HepG2 (cell line): ENCODE measurements around the gene MPC2. TPM values are rescaled to one million over a fixed set of nuclear protein-coding genes. Genes with fewer than 3 reads are reported as not detected.

Experiments used
- ATAC-seq: fragments of 200-7000 bp; cut with Tn5 transposase; 3 replicates; pipeline ENCODE4 v1.9.1; 2020; ENCODE audit warnings: mild to moderate bottlenecking, moderate library complexity
- BruUV-seq: library from RNA; stranded (reverse); fragments of 400-500 nt; replicated peaks from 2 replicates; lab custom pipeline; 2021; lab: Mats Ljungman, UMichigan
- CTCF ChIA-PET: fragments of 300-600 bp; formaldehyde crosslinking; extraction: SDS; loops from one replicate; lab custom pipeline; 2021; ENCODE audit warnings: low total read pairs, inconsistent platforms, low intra/inter-chr PET ratio; lab: Yijun Ruan, JAX
- POLR2A ChIA-PET: fragments of 350-600 bp; sonication (Branson Sonifier 250); formaldehyde crosslinking; loops from one replicate; lab custom pipeline; 2020; ENCODE audit warnings: antibody characterized with exemption, inconsistent platforms; lab: Yijun Ruan, JAX
- DNase-seq: peaks from one replicate; pipeline ENCODE4 v3.0.0-alpha.2; 2015; ENCODE audit warnings: low spot score
- FAIRE-seq: peaks from 3 replicates; lab custom pipeline; 2011; peaks lifted over from hg19 to GRCh38; lab: Jason Lieb, UNC
- H2AFZ ChIP-seq: one replicate; pipeline ENCODE4 v1.6.1; 2011; ENCODE audit warnings: low read length, inconsistent platforms
- H3K27ac ChIP-seq: fragments of 300-600 bp; 3 replicates; pipeline ENCODE4 v1.8.0; 2011; ENCODE audit warnings: mixed run types, mild to moderate bottlenecking, mixed read lengths, low read length, inconsistent platforms; ENCODE audit not compliant: insufficient read depth; ENCODE audit errors: extremely low read length
- H3K27me3 ChIP-seq, 2 experiments: fragments of 200-600 bp in 1 of 2; 2 replicates in 1 of 2; 3 replicates in 1 of 2; pipeline versions ENCODE4 v1.6.0 to v1.8.0; 2011; ENCODE audit warnings: low read length in 2 of 2, mild to moderate bottlenecking in 2 of 2, moderate library complexity in 2 of 2, inconsistent platforms in 1 of 2; ENCODE audit not compliant: insufficient read depth in 2 of 2, control insufficient read depth in 1 of 2
- H3K36me3 ChIP-seq, 2 experiments: fragments of 200-600 bp in 1 of 2; replicated peaks in 1 of 2; 2 replicates in 1 of 2; 3 replicates in 1 of 2; pipeline versions ENCODE4 v1.5.1 to v1.8.0; 2011; ENCODE audit warnings: low read length in 2 of 2, inconsistent platforms in 1 of 2; ENCODE audit not compliant: insufficient read depth in 2 of 2, control insufficient read depth in 1 of 2
- H3K4me1 ChIP-seq: 2 replicates; pipeline ENCODE4 v1.5.1; 2012; ENCODE audit warnings: low read length, inconsistent platforms; ENCODE audit not compliant: insufficient read depth
- H3K4me2 ChIP-seq: 2 replicates; pipeline ENCODE4 v1.6.0; 2011; ENCODE audit warnings: low read depth, low read length, inconsistent platforms
- H3K4me3 ChIP-seq, 3 experiments: fragments of 200-600 bp in 1 of 3; sonication (generic), shearing (Covaris generic) in 1 of 3; replicated peaks in 1 of 3; 2 replicates each; pipeline ENCODE4 v1.5.1; 2011 to 2016; ENCODE audit warnings: low read length in 3 of 3, inconsistent platforms in 2 of 3, low read depth in 2 of 3, mild to moderate bottlenecking in 2 of 3, control low read depth in 1 of 3, mixed read lengths in 1 of 3; ENCODE audit not compliant: insufficient read depth in 1 of 3
- H3K79me2 ChIP-seq: one replicate; pipeline ENCODE4 v1.6.1; 2011; ENCODE audit warnings: low read length, inconsistent platforms; ENCODE audit not compliant: insufficient read depth
- H3K9ac ChIP-seq: 2 replicates; pipeline ENCODE4 v1.6.0; 2011; ENCODE audit warnings: mild to moderate bottlenecking, low read depth, low read length, inconsistent platforms; ENCODE audit not compliant: insufficient read depth
- H3K9me3 ChIP-seq: 2 replicates; pipeline ENCODE4 v1.5.1; 2012; ENCODE audit warnings: mild to moderate bottlenecking, low read length
- H4K20me1 ChIP-seq: 2 replicates; pipeline ENCODE4 v1.6.0; 2011; ENCODE audit warnings: inconsistent platforms, mild to moderate bottlenecking, low read length, moderate library complexity; ENCODE audit not compliant: insufficient read depth
- CREM ChIP-seq, 2 experiments: sonication (generic) in 1 of 2; formaldehyde crosslinking in 1 of 2; IDR thresholded peaks; 2 replicates each; pipeline versions ENCODE4 v1.4.0 to v1.6.1; 2016 to 2020; ENCODE audit warnings: antibody characterized with exemption in 1 of 2, mild to moderate bottlenecking in 1 of 2, missing genetic modification reagents in 1 of 2
- HOMEZ ChIP-seq: IDR thresholded peaks from 2 replicates; pipeline ENCODE4 v1.6.1; 2016; ENCODE audit warnings: low read depth
- IRF9 ChIP-seq: sonication (generic); formaldehyde crosslinking; IDR thresholded peaks from 2 replicates; pipeline ENCODE4 v1.8.0; 2022; ENCODE audit warnings: missing genetic modification reagents, mild to moderate bottlenecking, borderline replicate concordance
- MED1 ChIP-seq: sonication (generic); formaldehyde crosslinking; IDR thresholded peaks from 2 replicates; pipeline ENCODE4 v1.4.0; 2020; ENCODE audit warnings: missing genetic modification reagents
- MXI1 ChIP-seq: IDR thresholded peaks from 3 replicates; pipeline ENCODE4 v1.6.1; 2012; ENCODE audit warnings: low read depth, low read length, inconsistent platforms, borderline replicate concordance
- POLR2G ChIP-seq: fragments of 200-400 bp; formaldehyde crosslinking; IDR thresholded peaks from 2 replicates; pipeline ENCODE4 v1.6.1; 2018; ENCODE audit warnings: mild to moderate bottlenecking, low read depth, low read length, moderate library complexity
- SIX4 ChIP-seq: sonication (generic); formaldehyde crosslinking; IDR thresholded peaks from 2 replicates; pipeline ENCODE4 v1.4.0; 2020; ENCODE audit warnings: missing genetic modification reagents
- SRY ChIP-seq: sonication (generic); formaldehyde crosslinking; IDR thresholded peaks from 2 replicates; pipeline ENCODE4 v1.8.0; 2022; ENCODE audit warnings: mild to moderate bottlenecking, missing genetic modification reagents
- YY1 ChIP-seq: IDR thresholded peaks from 2 replicates; pipeline ENCODE4 v1.6.1; 2011; ENCODE audit warnings: low read length, low read depth, moderate library complexity, mild to moderate bottlenecking; ENCODE audit not compliant: insufficient read depth, insufficient replicate concordance
- ZNF280D ChIP-seq: sonication (generic); formaldehyde crosslinking; IDR thresholded peaks from 2 replicates; pipeline ENCODE4 v1.5.1; 2020; ENCODE audit warnings: mild to moderate bottlenecking, missing genetic modification reagents
- ZNF446 ChIP-seq: sonication (generic); formaldehyde crosslinking; IDR thresholded peaks from 2 replicates; pipeline ENCODE4 v1.5.0; 2020; ENCODE audit warnings: mild to moderate bottlenecking, missing genetic modification reagents
- ZNF704 ChIP-seq: sonication (generic); formaldehyde crosslinking; IDR thresholded peaks from 2 replicates; pipeline ENCODE4 v1.8.1; 2023; ENCODE audit warnings: mild to moderate bottlenecking, inconsistent platforms, moderate library complexity, missing genetic modification reagents, borderline replicate concordance
- ZNF749 ChIP-seq: sonication (generic); formaldehyde crosslinking; IDR thresholded peaks from 2 replicates; pipeline ENCODE4 v1.8.0; 2022; ENCODE audit warnings: mild to moderate bottlenecking, missing genetic modification reagents, moderate library complexity, borderline replicate concordance
- WGBS: methylation state at CpG from one replicate; pipeline ENCODE4 v1.1.6; 2017; ENCODE audit warnings: low lambda C conversion rate; 5-methylcytosine and 5-hydroxymethylcytosine counted together
- in situ Hi-C: cut with HindIII; loops from 2 replicates; pipeline ENCODE4 v1.10.0; 2017; ENCODE audit warnings: low pct_unique_long_range_greater_than_20kb; ENCODE audit not compliant: extremely low pct_ligation_motif_present
- intact Hi-C: fragments of 100-400 bp; cut with micrococcal nuclease; formaldehyde crosslinking; loops from one replicate; pipeline ENCODE4 v1.10.0; 2022; ENCODE audit not compliant: unreplicated experiment
- polyA plus RNA-seq, 8 experiments: library from polyadenylated mRNA; depleted of rRNA in 3 of 8; stranded (reverse) in 7 of 8; unstranded in 1 of 8; fragments of >200 nt; fragmentation: Illumina TruSeq in 4 of 8; extraction: Trizol in 4 of 8; gene quantifications; 2 replicates each; pipeline versions ENCODE4 v1.2.1 to v1.2.3, GENCODE V29; 2011 to 2016; ENCODE audit warnings: low read depth in 4 of 8, missing spikeins in 1 of 8, mixed read lengths in 1 of 8; ENCODE audit not compliant: insufficient read depth in 1 of 8
- total RNA-seq, 5 experiments: library from RNA; depleted of rRNA; stranded (reverse); fragments of >200 nt; fragmentation: Illumina TruSeq; extraction: Trizol; gene quantifications; 2 replicates each; pipeline ENCODE4 v1.2.3, GENCODE V29; 2016; ENCODE audit warnings: low read depth in 1 of 5
- TF ChIP-seq, protein P1 (sequence below): sonication (generic); formaldehyde crosslinking; IDR thresholded peaks from 2 replicates; pipeline ENCODE4 v1.5.0; 2020; ENCODE audit warnings: missing genetic modification reagents

Gene MPC2
- total and polyA plus RNA-seq, 2 of the 13 experiments (the other 11 are each of a cell fraction or from before 2014, with no cell fraction given): 38.8 to 136 TPM

GRCh38 chr1:167923324-167924056, 13.4 kb downstream of the MPC2 start (continued):
- TF ChIP-seq IRF9 (CRISPR knock-in tag): no peak
- no peak for TF ChIP-seq HOMEZ

GRCh38 chr1:167922611-167923074, 14.2 kb downstream of the MPC2 start:
- H4K20me1 ChIP-seq: peaks cover 7% of the 10 kb centered on the region; the same call in 1 of the 2 replicates
- ChIA-PET CTCF (no interaction called here), POLR2A (no interaction called here)
- in situ Hi-C loops: no loop called here
- H3K27me3 ChIP-seq: no peaks in the 10 kb centered on the region
- no peak overlapping the region for H3K4me3 ChIP-seq
- peaks cover 28% of the 10 kb centered on the region for H3K79me2 ChIP-seq
- WGBS: 82% methylated on average over 1 of the region's 1 CpG
- intact Hi-C loops: no loop called here
- H3K36me3 ChIP-seq: no peaks in the 10 kb centered on the region; a peak in 1 of 5 replicates
- H3K4me2 ChIP-seq: no peak overlapping the region
- FAIRE-seq: no peak
- no TSS peak for BruUV-seq
- no peaks in the 10 kb centered on the region for H3K9me3 ChIP-seq
- no peak overlapping the region for H3K9ac ChIP-seq
- H2AFZ ChIP-seq: no peak overlapping the region
- no peak for ATAC-seq
- no peak overlapping the region for H3K27ac ChIP-seq
- no peak for DNase-seq
- peaks cover 39% of the 10 kb centered on the region for H3K4me1 ChIP-seq
- TF ChIP-seq ZNF280D (CRISPR knock-in tag): no peak
- no peak for TF ChIP-seq SRY (CRISPR knock-in tag)
- no peak for TF ChIP-seq MED1 (CRISPR knock-in tag)
- no peak for TF ChIP-seq MXI1
- no peak for TF ChIP-seq ZNF749 (CRISPR knock-in tag)
- TF ChIP-seq SIX4: no peak
- TF ChIP-seq POLR2G: no peak
- no peak for TF ChIP-seq CREM (IDR thresholded peaks at IDR 0.05)
- TF ChIP-seq CREM (CRISPR knock-in tag; IDR thresholded peaks at IDR 0.05): no peak
- no peak for TF ChIP-seq ZNF446 (CRISPR knock-in tag)
- TF ChIP-seq, protein P1, sequence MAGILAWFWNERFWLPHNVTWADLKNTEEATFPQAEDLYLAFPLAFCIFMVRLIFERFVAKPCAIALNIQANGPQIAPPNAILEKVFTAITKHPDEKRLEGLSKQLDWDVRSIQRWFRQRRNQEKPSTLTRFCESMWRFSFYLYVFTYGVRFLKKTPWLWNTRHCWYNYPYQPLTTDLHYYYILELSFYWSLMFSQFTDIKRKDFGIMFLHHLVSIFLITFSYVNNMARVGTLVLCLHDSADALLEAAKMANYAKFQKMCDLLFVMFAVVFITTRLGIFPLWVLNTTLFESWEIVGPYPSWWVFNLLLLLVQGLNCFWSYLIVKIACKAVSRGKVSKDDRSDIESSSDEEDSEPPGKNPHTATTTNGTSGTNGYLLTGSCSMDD (CRISPR knock-in tag): no peak
- no peak for TF ChIP-seq ZNF704 (CRISPR knock-in tag)
- TF ChIP-seq YY1: no peak
